Common myeloid progenitor, CD34-positive (primary cell): ENCODE measurements around the gene CEMP1.

Source experiments
- CTCF ChIA-PET: fragments of 350-600 bp; sonication (Branson Sonifier 250); formaldehyde crosslinking; loops from one replicate; lab custom pipeline; 2021; ENCODE audit warnings: antibody characterized with exemption; lab: Charles Lee
- POLR2A ChIA-PET: fragments of 350-600 bp; sonication (Branson Sonifier 250); formaldehyde crosslinking; loops from one replicate; lab custom pipeline; 2021; ENCODE audit warnings: antibody characterized with exemption; lab: Charles Lee
- DNase-seq, 3 donors: peaks; one replicate each; pipeline versions ENCODE4 v3.0.0 to v3.0.0-alpha.2; 2013
- H3K27ac ChIP-seq, 2 experiments: 1 replicate in 1 of 2; 2 replicates in 1 of 2; pipeline ENCODE4 v1.7.0; 2013; ENCODE audit warnings: inconsistent platforms in 2 of 2, low read length in 2 of 2, mild to moderate bottlenecking in 2 of 2, low read depth in 1 of 2, moderate library complexity in 1 of 2; ENCODE audit not compliant: severe bottlenecking in 2 of 2, insufficient read depth in 1 of 2, poor library complexity in 1 of 2
- H3K27me3 ChIP-seq, 5 experiments: replicated peaks in 2 of 5; 1 replicate in 3 of 5; 2 replicates in 2 of 5; pipeline versions ENCODE4 v1.6.1 to v1.7.0; 2013; ENCODE audit warnings: low read length in 4 of 5, mild to moderate bottlenecking in 2 of 5, moderate library complexity in 2 of 5, inconsistent platforms in 1 of 5; ENCODE audit not compliant: insufficient read depth in 5 of 5, control insufficient read depth in 4 of 5
- H3K36me3 ChIP-seq, 4 experiments: 1 replicate in 2 of 4; 2 replicates in 2 of 4; pipeline versions ENCODE4 v1.6.1 to v1.7.0; 2013; ENCODE audit warnings: low read length in 3 of 4, control low read depth in 1 of 4, mild to moderate bottlenecking in 1 of 4; ENCODE audit not compliant: control insufficient read depth in 4 of 4, insufficient read depth in 4 of 4
- H3K4me1 ChIP-seq, 4 experiments: 1 replicate in 3 of 4; 2 replicates in 1 of 4; pipeline versions ENCODE4 v1.6.1 to v1.7.1; 2013; ENCODE audit warnings: low read length in 3 of 4, mild to moderate bottlenecking in 3 of 4, control low read depth in 1 of 4, inconsistent platforms in 1 of 4, moderate library complexity in 1 of 4; ENCODE audit not compliant: control insufficient read depth in 4 of 4, insufficient read depth in 4 of 4; ENCODE audit errors: control extremely low read depth in 1 of 4
- H3K4me3 ChIP-seq, 7 experiments: 1 replicate in 4 of 7; 2 replicates in 3 of 7; pipeline versions ENCODE4 v1.5.1 to v1.7.0; 2013; ENCODE audit warnings: mild to moderate bottlenecking in 7 of 7, low read length in 6 of 7, moderate library complexity in 6 of 7, inconsistent platforms in 2 of 7, low read depth in 2 of 7, control low read depth in 1 of 7; ENCODE audit not compliant: insufficient read depth in 4 of 7, control insufficient read depth in 1 of 7; ENCODE audit errors: extremely low read depth in 1 of 7
- H3K9me3 ChIP-seq, 5 experiments: 1 replicate in 4 of 5; 2 replicates in 1 of 5; pipeline versions ENCODE4 v1.6.1 to v1.7.1; 2013; ENCODE audit warnings: low read length in 4 of 5, mild to moderate bottlenecking in 2 of 5, inconsistent platforms in 1 of 5, low read depth in 1 of 5, moderate library complexity in 1 of 5; ENCODE audit not compliant: control insufficient read depth in 4 of 5, insufficient read depth in 2 of 5; ENCODE audit errors: control extremely low read depth in 1 of 5
- WGBS: methylation state at CpG from one replicate; pipeline ENCODE4 v1.1.5; 2013; ENCODE audit not compliant: insufficient coverage; 5-methylcytosine and 5-hydroxymethylcytosine counted together

The CEMP1 gene

DNA sequence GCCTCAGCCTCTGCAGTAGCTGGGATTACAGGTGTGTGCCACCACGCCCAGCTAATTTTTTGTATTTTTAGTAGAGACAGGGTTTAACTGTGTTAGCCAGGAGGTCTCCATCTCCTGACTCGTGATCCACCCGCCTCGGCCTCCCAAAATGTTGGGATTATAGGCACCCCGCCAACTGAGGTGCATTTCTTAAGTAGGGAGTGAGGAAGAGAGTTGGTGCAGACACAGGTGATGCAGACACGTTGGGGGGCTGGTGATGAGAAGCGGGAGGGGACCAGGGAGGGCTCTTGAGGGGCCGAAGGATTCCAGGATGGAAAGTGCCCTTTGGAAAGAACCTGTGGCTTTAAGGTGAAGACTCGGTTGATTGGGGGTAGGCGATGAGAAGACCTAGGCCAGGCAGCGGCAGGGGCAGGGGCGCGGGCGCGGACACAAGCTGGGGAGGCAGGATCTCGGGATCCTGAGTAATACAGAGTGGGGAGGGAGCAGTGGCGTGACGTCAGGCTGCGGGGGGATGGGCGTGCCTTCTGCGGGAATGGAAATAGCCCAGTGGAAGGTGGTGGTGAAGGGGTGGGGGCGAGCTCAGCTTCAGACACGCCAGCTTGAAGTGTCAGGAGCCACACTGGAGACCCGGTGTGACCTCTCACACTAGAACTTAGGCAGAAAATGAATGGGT lies 19.9 kb downstream of the CEMP1 start:
- Histone ChIP-seq H3K27me3 (no peaks in the 10 kb centered on the region), H3K27ac (no peak overlapping the region), H3K4me1 (peaks cover 7 to 89% (median 82%) of the 10 kb centered on the region in 4 experiments), H3K9me3 (no peaks in the 10 kb centered on the region), H3K4me3 (no peak overlapping the region), H3K36me3 (no peaks in the 10 kb centered on the region)
- POLR2A ChIA-PET: no interaction called here
- CTCF ChIA-PET: interaction anchor here (5.9 kb wide), 1 partner anchor 10 kb away, joined by 27 read pairs; no protein-coding TSS in a partner anchor
- 92% methylated on average over 18 of the region's 24 CpGs for WGBS
- no peak for DNase-seq

- 93% methylated on average over 16 of the region's 18 CpGs for WGBS
- H3K36me3 ChIP-seq: no peaks in the 10 kb centered on the region
- H3K4me3 ChIP-seq: no peak overlapping the region
- CTCF ChIA-PET: interaction anchor here (0.7 to 5.9 kb wide), 3 partner anchors 7 to 547 kb away, joined by 3 to 27 read pairs (median 3); no protein-coding TSS in a partner anchor
- POLR2A ChIA-PET: interaction anchor here (2.3 kb wide), 1 partner anchor 11 kb away, joined by 11 read pairs; the partner anchor contains the start of gene AMDHD2
- H3K27me3 ChIP-seq: no peaks in the 10 kb centered on the region
- no peaks in the 10 kb centered on the region for H3K9me3 ChIP-seq
- peak overlapping the region in 1 of 2 experiments; percentile 7 for H3K27ac ChIP-seq
- no peak for DNase-seq
- peaks cover 3 to 75% (median 65%) of the 10 kb centered on the region in 4 experiments for H3K4me1 ChIP-seq
Measured at GRCh38 chr16:2508722-2509400, 22.3 kb downstream of the CEMP1 start.

DNA sequence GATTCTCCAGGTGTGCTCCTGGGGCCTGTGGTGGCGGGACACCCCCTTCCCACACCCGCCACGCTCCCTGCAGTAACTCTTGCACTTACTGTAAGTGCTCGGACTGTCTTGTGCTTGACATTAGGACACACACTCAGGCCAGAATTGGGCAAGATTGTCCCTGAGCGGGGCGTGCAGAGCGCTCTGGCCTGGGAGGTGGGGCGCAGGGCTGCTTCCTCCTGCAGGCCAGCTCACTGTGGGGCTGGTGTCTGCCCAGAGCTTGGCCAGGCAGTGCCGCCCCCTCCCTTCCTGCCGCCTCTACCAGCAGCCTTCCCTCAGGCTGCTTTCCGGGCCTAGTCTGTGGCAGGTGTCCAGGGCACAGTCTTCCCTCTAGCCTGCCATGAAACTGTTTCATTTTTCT lies 23.5 kb downstream of the CEMP1 start:
- CTCF ChIA-PET: interaction anchor here (0.9 to 1.6 kb wide), 5 partner anchors 8 to 71 kb away, joined by 3 to 5 read pairs (median 3); partner anchors contain the start of gene AMDHD2
- H3K4me1 ChIP-seq: peaks cover 3 to 72% (median 61%) of the 10 kb centered on the region in 4 experiments
- peak in 1 of 3 donors; percentile 24 for DNase-seq
- WGBS: 68% methylated on average over 7 of the region's 11 CpGs
- no peaks in the 10 kb centered on the region for H3K9me3 ChIP-seq
- peak overlapping the region in 3 of 7 experiments; percentile 36 to 52 (median 48) for H3K4me3 ChIP-seq
- H3K36me3 ChIP-seq: no peaks in the 10 kb centered on the region
- H3K27ac ChIP-seq: peak overlapping the region in 1 of 2 experiments; percentile 59
- H3K27me3 ChIP-seq: no peaks in the 10 kb centered on the region
- POLR2A ChIA-PET: interaction anchor here (0.6 to 1.9 kb wide), 4 partner anchors 13 to 172 kb away, joined by 3 to 6 read pairs (median 3); partner anchors contain the start of genes AMDHD2 and CEMP1

- Histone ChIP-seq H3K27me3 (no peaks in the 10 kb centered on the region), H3K4me1 (peaks cover 3 to 72% (median 61%) of the 10 kb centered on the region in 4 experiments), H3K4me3 (peak overlapping the region in 5 of 7 experiments; percentile 15 to 52 (median 36)), H3K27ac (peak overlapping the region in 1 of 2 experiments; percentile 59), H3K9me3 (no peaks in the 10 kb centered on the region), H3K36me3 (peaks cover 0 to 3% (median under 1%) of the 10 kb centered on the region in 4 experiments)
- ChIA-PET POLR2A (interaction anchor here (0.6 to 1.9 kb wide), 4 partner anchors 13 to 171 kb away, joined by 3 to 6 read pairs (median 3); partner anchors contain the start of genes AMDHD2 and CEMP1), CTCF (interaction anchor here (0.9 to 1.6 kb wide), 5 partner anchors 8 to 71 kb away, joined by 3 to 5 read pairs (median 3); partner anchors contain the start of gene AMDHD2)
- peak; percentile 54 to 85 (median 74) for DNase-seq
- WGBS: 15% methylated on average over 14 of the region's 14 CpGs
Measured at GRCh38 chr16:2507052-2507659, 24.1 kb downstream of the CEMP1 start.

DNA sequence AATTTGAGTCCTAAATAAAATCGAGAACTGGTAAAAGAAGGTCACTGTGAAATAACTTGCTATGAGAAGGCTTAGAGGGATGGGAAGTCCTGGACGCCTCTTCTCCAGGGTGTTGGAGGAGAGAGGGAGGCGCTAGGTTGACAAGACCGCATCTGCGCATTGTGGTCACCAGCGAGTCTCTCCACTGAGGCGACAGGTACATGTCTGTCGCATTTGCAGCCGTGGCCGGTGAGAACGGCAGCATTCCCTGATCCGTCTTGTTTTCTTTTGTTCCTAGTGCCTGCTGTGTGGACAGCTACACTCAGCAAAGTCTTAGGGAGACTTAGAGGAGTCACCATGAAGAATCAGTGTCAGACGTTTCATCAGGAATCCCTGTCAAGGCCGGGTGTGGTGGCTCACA lies 25.5 kb downstream of the CEMP1 start:
- CTCF ChIA-PET: no interaction called here
- Histone ChIP-seq H3K4me3 (no peak overlapping the region), H3K36me3 (peaks cover 0 to 8% (median 2%) of the 10 kb centered on the region in 4 experiments), H3K9me3 (no peaks in the 10 kb centered on the region), H3K27ac (no peak overlapping the region), H3K4me1 (peaks cover 3 to 69% (median 58%) of the 10 kb centered on the region in 4 experiments), H3K27me3 (no peaks in the 10 kb centered on the region)
- no peak for DNase-seq
- POLR2A ChIA-PET: no interaction called here
- 97% methylated on average over 12 of the region's 14 CpGs for WGBS

DNA sequence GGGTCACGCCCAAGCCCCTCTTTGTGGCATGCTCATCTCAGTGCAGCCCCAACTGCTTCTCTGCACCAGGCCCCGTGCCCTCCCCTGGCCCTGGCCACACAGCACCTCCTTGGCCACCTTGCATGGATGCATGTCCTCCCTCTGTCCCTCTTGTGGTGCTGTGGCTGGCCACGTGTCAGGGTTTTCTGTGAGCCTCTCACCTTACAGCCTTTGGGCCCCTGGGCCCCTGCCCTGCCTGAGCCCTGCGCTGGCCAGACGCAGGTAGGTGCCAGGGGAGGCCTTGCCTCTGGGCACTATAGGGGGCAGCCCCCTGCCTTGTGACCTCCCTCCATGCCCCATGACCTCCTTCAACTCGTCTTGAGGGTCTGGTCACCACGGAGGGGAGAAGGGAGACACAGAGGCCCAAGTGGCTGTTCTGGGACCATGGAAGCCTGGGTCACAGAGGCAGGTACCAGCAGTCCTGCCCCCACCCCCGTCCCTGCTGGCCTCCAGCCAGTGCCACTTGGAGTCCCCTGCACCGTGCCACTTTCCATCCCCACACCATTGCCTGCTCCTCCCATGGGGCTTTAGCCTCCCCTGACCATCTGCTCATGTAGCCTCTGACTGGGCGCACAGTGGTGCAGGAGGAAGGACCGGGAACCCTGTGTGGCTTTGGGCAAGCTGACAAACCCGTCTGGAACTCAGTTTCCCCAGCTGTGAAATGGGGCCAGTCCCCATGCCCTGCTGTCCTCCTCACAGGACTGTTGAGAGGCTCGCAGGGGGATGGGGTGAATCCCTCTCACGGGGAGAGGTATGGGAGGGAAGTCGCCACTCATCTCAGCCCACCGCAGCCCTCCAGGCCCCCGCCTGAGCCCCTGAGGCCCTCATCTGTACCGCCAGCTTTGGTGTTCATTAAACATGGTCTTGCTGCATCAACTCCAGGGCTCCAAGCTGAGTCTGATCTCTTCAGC lies 29.0 kb downstream of the CEMP1 start:
- Histone ChIP-seq H3K27ac (no peak overlapping the region), H3K27me3 (no peaks in the 10 kb centered on the region), H3K4me1 (peaks cover 3 to 35% (median 25%) of the 10 kb centered on the region in 4 experiments), H3K9me3 (no peaks in the 10 kb centered on the region), H3K36me3 (peaks cover 0 to 42% (median 20%) of the 10 kb centered on the region in 4 experiments), H3K4me3 (no peak overlapping the region)
- ChIA-PET POLR2A (interaction anchor here (0.6 to 1.4 kb wide), 3 partner anchors 13 to 347 kb away, joined by 3 to 4 read pairs (median 3); partner anchors contain the start of gene TRAF7), CTCF (interaction anchor here (0.6 to 4.2 kb wide), 23 partner anchors 10 to 308 kb away, joined by 3 to 42 read pairs (median 5); partner anchors contain the start of genes ABCA3, AMDHD2, ATP6V0C and CCNF)
- WGBS: 82% methylated on average over 12 of the region's 18 CpGs
- peak in 1 of 3 donors; percentile 22 for DNase-seq
